WTC11 (cell line): ENCODE data around the gene POP4. TPM values are rescaled to one million over a fixed set of nuclear protein-coding genes. Genes with fewer than 3 reads are reported as not detected.
A peak's percentile ranks its signal among the peaks of the same experiment; 100 is the strongest.

Experiments
- CBFB ChIP-seq: sonication (generic); formaldehyde crosslinking; IDR thresholded peaks from 2 replicates; pipeline ENCODE4 v1.8.1; 2022; ENCODE audit warnings: mild to moderate bottlenecking, low read depth, missing genetic modification reagents
- E2F4 ChIP-seq: sonication (generic); formaldehyde crosslinking; IDR thresholded peaks from 2 replicates; pipeline ENCODE4 v1.8.1; 2022; ENCODE audit warnings: low read depth, mild to moderate bottlenecking, moderate library complexity, missing genetic modification reagents, borderline replicate concordance
- E2F5 ChIP-seq: sonication (generic); formaldehyde crosslinking; IDR thresholded peaks from 2 replicates; pipeline ENCODE4 v1.8.1; 2022; ENCODE audit warnings: mild to moderate bottlenecking, moderate library complexity, missing genetic modification reagents
- EMX1 ChIP-seq: fragments of 250-450 bp; sonication (Bioruptor Pico); IDR thresholded peaks from 2 replicates; pipeline ENCODE4 v1.8.0; 2021; ENCODE audit warnings: mild to moderate bottlenecking
- ESRRA ChIP-seq: sonication (generic); formaldehyde crosslinking; IDR thresholded peaks from 2 replicates; pipeline ENCODE4 v1.8.1; 2022; ENCODE audit warnings: mild to moderate bottlenecking, missing genetic modification reagents, borderline replicate concordance
- ETV6 ChIP-seq: sonication (generic); formaldehyde crosslinking; IDR thresholded peaks from 2 replicates; pipeline ENCODE4 v1.8.1; 2022; ENCODE audit warnings: mild to moderate bottlenecking, missing genetic modification reagents
- FOXK1 ChIP-seq: sonication (generic); formaldehyde crosslinking; IDR thresholded peaks from 2 replicates; pipeline ENCODE4 v1.8.0; 2022; ENCODE audit warnings: mild to moderate bottlenecking, moderate library complexity, missing genetic modification reagents
- FOXP1 ChIP-seq: sonication (generic); formaldehyde crosslinking; IDR thresholded peaks from 2 replicates; pipeline ENCODE4 v1.8.0; 2022; ENCODE audit warnings: missing genetic modification reagents, mild to moderate bottlenecking, moderate library complexity, borderline replicate concordance
- FOXP4 ChIP-seq: sonication (generic); formaldehyde crosslinking; IDR thresholded peaks from 2 replicates; pipeline ENCODE4 v1.8.0; 2022; ENCODE audit warnings: mild to moderate bottlenecking, missing genetic modification reagents
- GABPB1 ChIP-seq: sonication (generic); formaldehyde crosslinking; IDR thresholded peaks from 2 replicates; pipeline ENCODE4 v1.8.1; 2023; ENCODE audit warnings: mild to moderate bottlenecking, missing genetic modification reagents
- HMGXB4 ChIP-seq: sonication (generic); formaldehyde crosslinking; IDR thresholded peaks from 2 replicates; pipeline ENCODE4 v1.8.1; 2023; ENCODE audit warnings: mild to moderate bottlenecking, moderate library complexity, missing genetic modification reagents
- MAX ChIP-seq: sonication (generic); formaldehyde crosslinking; IDR thresholded peaks from 2 replicates; pipeline ENCODE4 v1.8.0; 2022; ENCODE audit warnings: mild to moderate bottlenecking, missing genetic modification reagents
- NFATC4 ChIP-seq: fragments of 250-450 bp; sonication (Bioruptor Pico); IDR thresholded peaks from 2 replicates; pipeline ENCODE4 v1.9.0; 2021; ENCODE audit warnings: mild to moderate bottlenecking
- NFE2L1 ChIP-seq: sonication (generic); formaldehyde crosslinking; IDR thresholded peaks from 2 replicates; pipeline ENCODE4 v1.8.1; 2023; ENCODE audit warnings: missing genetic modification reagents
- NR1H2 ChIP-seq: sonication (generic); formaldehyde crosslinking; IDR thresholded peaks from 2 replicates; pipeline ENCODE4 v1.9.0; 2021; ENCODE audit warnings: mild to moderate bottlenecking, moderate library complexity, missing genetic modification reagents
- NR2C2 ChIP-seq: sonication (generic); formaldehyde crosslinking; IDR thresholded peaks from 2 replicates; pipeline ENCODE4 v1.8.0; 2022; ENCODE audit warnings: mild to moderate bottlenecking, missing genetic modification reagents
- PRDM15 ChIP-seq: sonication (generic); formaldehyde crosslinking; IDR thresholded peaks from 2 replicates; pipeline ENCODE4 v1.8.0; 2022; ENCODE audit warnings: missing genetic modification reagents
- RORB ChIP-seq: fragments of 250-450 bp; sonication (Bioruptor Pico); IDR thresholded peaks from 2 replicates; pipeline ENCODE4 v1.9.0; 2021; ENCODE audit warnings: mild to moderate bottlenecking
- USF1 ChIP-seq: sonication (generic); formaldehyde crosslinking; IDR thresholded peaks from 2 replicates; pipeline ENCODE4 v1.8.0; 2022; ENCODE audit warnings: mild to moderate bottlenecking, missing genetic modification reagents
- ZBTB21 ChIP-seq: sonication (generic); formaldehyde crosslinking; IDR thresholded peaks from 2 replicates; pipeline ENCODE4 v1.8.1; 2023; ENCODE audit warnings: mild to moderate bottlenecking, missing genetic modification reagents, borderline replicate concordance
- ZNF121 ChIP-seq: sonication (generic); formaldehyde crosslinking; IDR thresholded peaks from 2 replicates; pipeline ENCODE4 v1.8.0; 2023; ENCODE audit warnings: missing genetic modification reagents
- ZNF138 ChIP-seq: sonication (generic); formaldehyde crosslinking; conservative IDR thresholded peaks from 2 replicates; pipeline ENCODE4 v1.8.1; 2022; ENCODE audit warnings: mild to moderate bottlenecking, moderate library complexity, missing genetic modification reagents
- ZNF263 ChIP-seq: sonication (generic); formaldehyde crosslinking; IDR thresholded peaks from 2 replicates; pipeline ENCODE4 v1.8.1; 2022; ENCODE audit warnings: low read depth, mild to moderate bottlenecking, moderate library complexity, missing genetic modification reagents
- ZNF532 ChIP-seq: fragments of 250-450 bp; sonication (Bioruptor Pico); IDR thresholded peaks from 2 replicates; pipeline ENCODE4 v1.9.0; 2021; ENCODE audit warnings: mild to moderate bottlenecking, borderline replicate concordance
- ZNF671 ChIP-seq: fragments of 250-450 bp; sonication (Bioruptor Pico); IDR thresholded peaks from 2 replicates; pipeline ENCODE4 v1.8.0; 2021; ENCODE audit warnings: mild to moderate bottlenecking
- total RNA-seq: library from RNA; stranded (reverse); gene quantifications from 3 replicates; pipeline ENCODE4 v1.2.3, GENCODE V29; 2021

The POP4 gene
- total RNA-seq, 1 experiment from 2014 or later = 46.7 TPM

GRCh38 chr19:29605653-29606419 lies at the start of gene POP4 (continued):
- no peak for TF ChIP-seq FOXP4 (CRISPR knock-in tag)
- TF ChIP-seq NR2C2 (CRISPR knock-in tag) = no peak
- peak; percentile 66; the same call in 1 of the 2 replicates for TF ChIP-seq FOXP1 (CRISPR knock-in tag)
- TF ChIP-seq ZNF532 (CRISPR knock-in tag) = no peak
- no peak for TF ChIP-seq E2F4 (CRISPR knock-in tag)
- no peak for TF ChIP-seq NR1H2 (CRISPR knock-in tag)
- TF ChIP-seq EMX1 (CRISPR knock-in tag) = no peak
- no peak for TF ChIP-seq ZNF121 (CRISPR knock-in tag)
- TF ChIP-seq CBFB = no peak
- peak; percentile 38; the same call in 1 of the 2 replicates for TF ChIP-seq MAX (CRISPR knock-in tag)
- TF ChIP-seq ZNF263 = no peak
- TF ChIP-seq GABPB1 (CRISPR knock-in tag) = peak; percentile 91
- TF ChIP-seq E2F5 (CRISPR knock-in tag) = peak; percentile 50; the same call in 1 of the 2 replicates
- TF ChIP-seq USF1 (CRISPR knock-in tag) = no peak
- TF ChIP-seq ESRRA = no peak
- TF ChIP-seq FOXK1 (CRISPR knock-in tag) = peak; percentile 94
- no peak for TF ChIP-seq NFATC4 (CRISPR knock-in tag)
- TF ChIP-seq HMGXB4 (CRISPR knock-in tag) = no peak
- peak; percentile 76 for TF ChIP-seq NFE2L1 (CRISPR knock-in tag)
- TF ChIP-seq ETV6 (CRISPR knock-in tag) = 0 out of 2 replicates have a peak, but pooled peaks have one; percentile 36
- no peak for TF ChIP-seq ZNF138 (CRISPR knock-in tag)
- TF ChIP-seq PRDM15 (CRISPR knock-in tag) = no peak
- TF ChIP-seq ZBTB21 (CRISPR knock-in tag) = peak; percentile 71; the same call in 1 of the 2 replicates
- TF ChIP-seq ZNF671 (CRISPR knock-in tag) = no peak
- TF ChIP-seq RORB (CRISPR knock-in tag) = no peak
